Measurements from ENCODE around the gene PLCL1.
A peak's percentile ranks its signal among the peaks of the same experiment; 100 is the strongest.

The PLCL1 gene

DNA sequence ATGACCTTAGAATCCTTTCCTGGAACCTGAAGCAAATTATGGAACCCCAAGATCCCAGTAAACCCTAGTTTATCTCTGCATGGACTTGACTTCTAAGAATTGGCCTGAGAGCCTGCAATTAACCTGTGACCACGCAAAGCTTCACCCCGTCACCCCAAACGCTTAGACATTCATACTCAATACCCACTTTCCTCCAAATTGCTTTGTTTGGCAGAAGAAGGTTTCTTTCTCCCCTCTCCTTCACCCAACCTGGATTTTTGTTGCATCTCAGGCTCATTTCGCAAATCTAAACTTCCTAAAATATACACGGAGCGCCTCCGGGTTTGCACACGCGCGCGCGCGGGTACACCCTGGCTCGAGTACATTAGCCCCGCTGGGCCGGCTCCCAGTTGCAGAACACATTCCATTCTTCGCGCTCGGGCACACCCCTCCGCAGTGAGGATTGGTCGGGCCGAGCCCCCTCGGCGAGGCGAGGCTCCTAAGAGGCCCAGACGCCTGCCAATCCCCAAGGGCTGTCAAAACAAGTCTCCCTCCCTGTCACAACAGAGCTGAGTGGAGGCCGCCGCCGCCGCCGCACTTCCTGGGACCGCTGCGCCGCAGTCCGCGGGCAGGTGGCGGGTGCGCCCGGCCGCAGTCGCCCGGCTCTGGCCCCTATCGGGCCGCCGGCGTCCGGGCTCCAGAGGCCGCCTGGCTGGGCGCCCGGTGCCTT, at the start of gene PLCL1:
PLCL1 (plus strand) TSS at position 545 of the 709 bp plus-strand sequence.
- DNase-seq (ENCODE audit: low spot score) = peak; percentile 94

- DNase-seq (ENCODE audit: low spot score) = no peak
These were observed 45.4 kb upstream of the PLCL1 start for GRCh38 chr2:197759013-197759412.

DNA sequence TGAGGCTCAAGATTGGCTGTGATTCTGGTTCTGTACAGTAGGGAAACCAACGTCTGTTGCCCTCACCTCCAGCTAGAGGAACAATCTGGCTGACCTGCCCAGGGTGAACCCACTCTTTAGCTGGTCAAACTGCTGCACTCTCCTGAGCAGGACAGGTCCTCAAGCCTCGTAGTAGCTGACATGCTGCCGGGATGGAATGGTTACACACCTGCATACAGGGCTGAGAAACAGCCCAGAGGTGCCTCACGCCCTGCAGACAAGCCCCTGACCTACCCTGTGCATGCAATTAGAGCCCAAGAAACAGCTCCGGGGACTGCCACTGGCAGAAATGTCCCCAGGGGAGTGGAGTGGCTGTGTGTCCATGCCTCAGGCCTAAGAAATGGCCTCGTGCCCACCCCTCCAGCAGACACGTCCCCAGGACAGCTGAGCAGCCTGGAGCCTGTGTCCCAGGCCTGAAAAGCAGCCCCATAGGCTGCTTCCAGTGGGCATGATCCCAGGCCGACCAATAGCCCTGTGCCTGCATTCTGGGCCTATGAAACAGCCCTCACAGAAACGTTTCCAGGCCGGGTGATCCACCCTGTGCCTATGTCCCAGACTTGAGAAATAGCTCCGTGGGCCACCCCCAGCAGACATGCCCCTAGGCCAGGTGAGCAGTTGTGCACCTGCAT, 44.6 kb upstream of the PLCL1 start:
- no peak for DNase-seq (ENCODE audit: low spot score)

- DNase-seq (ENCODE audit: low spot score) = no peak
These were observed 44.1 kb upstream of the PLCL1 start for GRCh38 chr2:197760293-197760657.

- DNase-seq (ENCODE audit: low spot score) = peak; percentile 19
These were observed 26.5 kb upstream of the PLCL1 start for GRCh38 chr2:197777823-197778407.

- DNase-seq (ENCODE audit: low spot score) = no peak
These were observed 25.1 kb upstream of the PLCL1 start for GRCh38 chr2:197779261-197779660.

DNA sequence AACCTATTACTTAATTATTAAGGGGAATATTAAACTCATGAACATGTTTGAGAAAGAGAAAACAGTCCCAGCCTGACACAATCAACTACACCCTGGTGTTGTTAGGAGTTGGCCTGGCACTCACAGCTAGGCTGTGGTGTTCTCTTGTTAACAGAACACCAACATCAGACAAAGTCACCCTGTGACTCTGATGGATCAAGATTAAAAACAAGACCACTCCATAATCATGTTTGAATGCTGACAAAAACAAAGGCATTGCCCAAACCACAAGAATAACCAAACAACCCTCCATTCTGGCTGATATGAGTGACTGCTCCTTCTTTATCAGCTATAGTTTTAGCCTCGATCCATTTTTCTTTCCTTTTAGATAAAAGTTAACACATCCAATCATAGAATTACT, 22.3 kb upstream of the PLCL1 start:
- DNase-seq (ENCODE audit: low spot score) = no peak

GRCh38 chr2:197784956-197785941, 19.1 kb upstream of the PLCL1 start, which contains the start of gene BOLL:
Gene BOLL (minus strand): TSS chr2:197785319. CDS start chr2:197781850, 3,469 bp downstream.
- DNase-seq (ENCODE audit: low spot score) = no peak

- peak; percentile 23 for DNase-seq (ENCODE audit: low spot score)
These were observed 18.1 kb upstream of the PLCL1 start for GRCh38 chr2:197786010-197786877.

DNA sequence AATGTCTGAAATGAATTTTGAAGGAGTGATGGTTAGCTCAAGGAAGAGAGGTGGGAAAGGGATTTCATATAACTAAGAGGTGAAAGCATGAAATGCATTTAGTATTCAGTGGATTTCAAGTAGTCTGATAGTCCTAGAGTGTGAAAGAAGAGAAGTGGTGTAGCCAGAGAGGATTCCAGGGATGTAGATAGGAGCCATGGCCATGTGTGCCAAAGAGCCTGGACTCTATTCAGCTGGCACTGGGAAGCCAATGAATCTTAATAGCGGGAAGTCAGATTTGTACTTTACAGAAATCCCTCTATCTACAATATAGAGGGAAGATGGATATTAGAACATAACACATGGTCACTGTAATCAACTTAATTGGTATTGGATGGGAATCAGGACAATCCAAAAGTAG, 10.9 kb upstream of the PLCL1 start:
- no peak for DNase-seq (ENCODE audit: low spot score)

DNA sequence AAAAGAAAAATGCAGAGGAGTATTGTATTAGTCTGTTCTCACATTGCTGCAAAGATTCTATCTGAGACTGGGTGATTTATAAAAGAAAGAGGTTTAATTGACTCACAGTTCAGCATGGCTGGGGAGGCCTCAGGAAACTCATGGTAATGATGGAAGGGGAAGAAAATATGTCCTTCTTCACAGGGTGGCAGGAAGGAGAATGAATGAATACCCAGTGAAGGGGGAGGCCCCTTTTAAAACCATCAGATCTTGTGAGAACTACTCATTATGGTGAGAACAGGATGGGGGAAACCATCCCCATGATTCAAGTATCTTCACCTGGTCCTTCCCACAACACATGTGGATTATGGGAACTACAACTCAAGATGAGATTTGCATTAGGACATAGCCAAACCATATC, 9.1 kb upstream of the PLCL1 start:
- no peak for DNase-seq (ENCODE audit: low spot score)

DNA sequence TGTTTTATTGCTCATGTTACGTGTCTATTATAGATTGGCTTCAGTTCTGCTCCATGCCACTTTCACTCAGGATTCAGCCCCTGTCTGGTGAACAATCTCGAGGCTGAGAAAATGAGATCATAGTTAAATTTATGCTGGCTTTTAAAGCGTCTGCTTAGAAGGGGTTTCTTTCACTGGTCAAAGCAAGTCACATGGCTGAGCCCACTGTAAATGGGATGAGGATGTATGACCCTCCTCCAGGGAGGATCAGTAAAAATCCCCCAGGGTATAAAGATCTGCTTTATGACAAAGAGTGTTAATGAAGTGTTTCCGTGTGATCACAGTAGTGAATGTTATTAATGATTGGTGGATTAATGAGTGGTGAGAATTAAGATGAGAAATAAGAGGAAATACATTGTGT, 6.2 kb upstream of the PLCL1 start:
- no peak for DNase-seq (ENCODE audit: low spot score)

DNA sequence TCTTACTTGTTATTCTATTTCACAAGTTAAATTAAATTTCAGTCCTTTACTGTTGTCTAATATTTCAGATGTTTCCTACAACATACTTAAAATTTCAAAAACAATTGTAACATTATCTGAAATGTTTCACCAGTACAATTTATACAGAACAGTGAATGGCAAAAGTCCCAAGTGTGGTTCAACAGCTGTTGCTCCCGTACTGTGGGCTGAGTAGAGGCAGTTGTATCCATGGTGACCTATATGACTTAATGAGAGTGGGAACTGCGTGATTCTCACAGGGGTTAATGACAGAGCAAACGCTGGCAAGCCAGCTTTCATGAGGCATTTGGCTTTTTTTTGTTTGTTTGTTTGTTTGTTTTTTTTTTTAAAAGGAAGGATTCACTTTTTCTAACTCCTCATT, 5.3 kb upstream of the PLCL1 start:
- no peak for DNase-seq (ENCODE audit: low spot score)

DNA sequence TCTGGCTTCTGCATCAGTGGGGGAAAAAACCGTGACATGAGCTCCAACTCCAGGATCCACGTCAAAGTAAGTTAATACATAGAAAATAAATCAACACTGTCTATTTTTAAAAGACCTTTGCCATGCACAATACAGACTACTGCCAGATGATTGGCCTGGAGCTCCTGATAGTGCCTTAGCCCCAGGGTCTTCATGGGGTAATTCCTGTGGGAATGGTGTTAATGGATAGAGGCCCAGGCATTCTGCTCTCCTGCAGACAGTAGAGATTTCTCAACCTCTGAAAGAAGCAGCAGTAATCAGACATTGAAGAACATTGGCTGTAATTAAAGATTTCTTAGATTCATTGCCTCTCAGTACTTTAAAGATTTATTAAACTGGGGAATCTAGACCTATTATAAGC, 4.3 kb upstream of the PLCL1 start:
- no peak for DNase-seq (ENCODE audit: low spot score)

- no peak for DNase-seq (ENCODE audit: low spot score)
These were observed 3.4 kb upstream of the PLCL1 start for GRCh38 chr2:197801033-197801432.

- DNase-seq (ENCODE audit: low spot score) = peak; percentile 39
These were observed 1.4 kb upstream of the PLCL1 start for GRCh38 chr2:197803033-197803444.

- peak; percentile 26 for DNase-seq (ENCODE audit: low spot score)
These were observed 643 bp downstream of the PLCL1 start for GRCh38 chr2:197804758-197805714.

DNA sequence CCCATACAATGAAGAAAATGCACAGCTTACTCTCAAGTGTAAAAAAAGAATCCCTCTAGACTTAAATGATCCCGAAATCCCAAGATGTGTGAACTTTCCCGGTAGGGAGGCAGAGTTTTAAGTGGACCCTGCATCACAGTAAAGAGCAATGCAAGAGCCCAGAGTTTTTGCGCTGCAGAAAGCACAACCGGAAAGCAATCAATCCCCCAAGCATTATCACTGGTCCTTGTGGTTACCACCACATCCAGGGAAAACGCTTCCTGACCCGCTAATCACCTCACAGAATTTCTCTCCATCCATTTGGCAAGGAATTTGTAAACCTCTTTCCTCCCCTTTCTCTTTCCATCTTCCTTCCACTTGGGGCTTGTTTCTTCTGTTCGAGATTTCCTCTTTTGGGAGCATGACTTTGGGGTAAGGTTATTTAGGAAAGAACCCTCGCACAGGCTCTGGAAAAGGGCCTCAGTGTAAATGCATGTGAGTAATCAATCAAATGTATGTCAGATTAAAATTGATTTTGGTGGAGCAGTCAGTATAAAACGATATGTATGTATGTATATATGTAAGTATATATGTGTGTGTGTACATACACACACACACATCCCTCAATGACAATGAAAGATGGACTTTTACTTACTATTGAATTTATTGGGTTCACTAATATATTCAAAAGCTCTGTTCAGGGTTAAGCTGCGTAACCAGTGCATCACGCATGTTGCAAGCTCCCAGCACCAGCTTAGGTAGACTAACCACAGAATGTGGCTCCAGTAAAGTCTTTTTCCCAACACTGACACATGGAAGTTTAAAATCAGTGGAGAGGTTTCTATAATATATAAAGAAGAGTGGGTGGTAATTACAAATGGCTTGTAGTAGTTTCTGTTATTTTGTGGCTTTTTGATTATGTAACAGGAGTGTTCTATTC, 1.6 kb downstream of the PLCL1 start:
- DNase-seq (ENCODE audit: low spot score) = no peak

DNA sequence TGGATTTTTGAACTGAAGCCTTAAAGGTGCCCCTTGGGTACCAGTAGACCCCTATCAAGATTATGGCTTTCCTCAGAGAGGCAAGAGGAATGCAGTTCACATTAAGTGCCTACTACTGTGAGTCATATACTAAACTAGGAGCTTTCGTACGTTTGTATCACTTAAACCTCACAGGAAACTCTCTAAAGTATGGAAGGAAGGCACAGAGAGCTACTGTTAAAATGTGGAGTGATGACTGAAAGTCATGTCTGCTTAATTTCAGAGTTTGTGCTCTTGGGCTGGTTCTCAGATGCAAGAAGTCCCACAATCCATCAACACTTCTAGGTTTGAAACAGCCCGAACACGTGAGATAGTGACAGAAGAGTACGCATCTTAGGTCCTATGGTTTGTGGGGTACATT, 4.7 kb downstream of the PLCL1 start:
- DNase-seq (ENCODE audit: low spot score) = no peak
